H9 (cell line): ENCODE results near the gene NCKAP5. TPM values are rescaled to one million over a fixed set of nuclear protein-coding genes. Genes with fewer than 3 reads are reported as not detected.

Experiments used
- DNase-seq: peaks from one replicate; pipeline ENCODE4 v3.0.0-alpha.2; 2017
- H2AFZ ChIP-seq: one replicate; pipeline ENCODE4 v1.6.1; 2013; ENCODE audit warnings: mild to moderate bottlenecking, low read length, control low read depth, moderate library complexity
- H2AK5ac ChIP-seq: 2 replicates; pipeline ENCODE4 v1.6.1; 2013; ENCODE audit warnings: low read length, control low read depth, mixed read lengths; ENCODE audit not compliant: insufficient read length
- H2BK120ac ChIP-seq: one replicate; pipeline ENCODE4 v1.6.1; 2013; ENCODE audit warnings: low read depth, mild to moderate bottlenecking, low read length, control low read depth, inconsistent platforms; ENCODE audit not compliant: poor library complexity, severe bottlenecking
- H2BK12ac ChIP-seq: 2 replicates; pipeline ENCODE4 v1.6.1; 2013; ENCODE audit warnings: low read length, control low read depth, mixed read lengths, low read depth; ENCODE audit not compliant: insufficient read length
- H2BK15ac ChIP-seq: 2 replicates; pipeline ENCODE4 v1.6.1; 2013; ENCODE audit warnings: low read depth, low read length, control low read depth
- H2BK20ac ChIP-seq: one replicate; pipeline ENCODE4 v1.6.1; 2013; ENCODE audit warnings: low read depth, mild to moderate bottlenecking, low read length, control low read depth, inconsistent platforms; ENCODE audit not compliant: poor library complexity, severe bottlenecking
- H2BK5ac ChIP-seq: 2 replicates; pipeline ENCODE4 v1.6.1; 2013; ENCODE audit warnings: low read length, control low read depth, mixed read lengths; ENCODE audit not compliant: insufficient read length
- H3K14ac ChIP-seq: 2 replicates; pipeline ENCODE4 v1.6.1; 2013; ENCODE audit warnings: low read length, control low read depth; ENCODE audit not compliant: insufficient read depth
- H3K18ac ChIP-seq: 2 replicates; pipeline ENCODE4 v1.6.1; 2013; ENCODE audit warnings: low read depth, mild to moderate bottlenecking, mixed read lengths, low read length, control low read depth; ENCODE audit not compliant: insufficient read length
- H3K23ac ChIP-seq: 2 replicates; pipeline ENCODE4 v1.6.1; 2013; ENCODE audit warnings: low read length, control low read depth, mixed read lengths, low read depth; ENCODE audit not compliant: insufficient read length
- H3K23me2 ChIP-seq: 2 replicates; pipeline ENCODE4 v1.6.1; 2013; ENCODE audit warnings: low read depth, mild to moderate bottlenecking, mixed read lengths, low read length, control low read depth; ENCODE audit not compliant: insufficient read length, poor library complexity, severe bottlenecking
- H3K27ac ChIP-seq: 2 replicates; pipeline ENCODE4 v1.5.1; 2013; ENCODE audit warnings: low read length, control low read depth, mixed read lengths, low read depth; ENCODE audit not compliant: insufficient read length
- H3K27me3 ChIP-seq: 2 replicates; pipeline ENCODE4 v1.6.1; 2013; ENCODE audit warnings: low read length, control low read depth, inconsistent platforms; ENCODE audit not compliant: insufficient read depth
- H3K4ac ChIP-seq: 2 replicates; pipeline ENCODE4 v1.6.1; 2013; ENCODE audit warnings: low read depth, mild to moderate bottlenecking, control low read depth, inconsistent platforms, low read length, moderate library complexity
- H3K4me1 ChIP-seq: 2 replicates; pipeline ENCODE4 v1.6.1; 2013; ENCODE audit warnings: low read length, control low read depth, inconsistent platforms; ENCODE audit not compliant: insufficient read depth
- H3K4me2 ChIP-seq: 2 replicates; pipeline ENCODE4 v1.6.1; 2013; ENCODE audit warnings: low read length, control low read depth, mixed read lengths; ENCODE audit not compliant: insufficient read length, insufficient read depth
- H3K56ac ChIP-seq: 2 replicates; pipeline ENCODE4 v1.6.1; 2013; ENCODE audit warnings: low read depth, mild to moderate bottlenecking, mixed read lengths, low read length, control low read depth; ENCODE audit not compliant: insufficient read length
- H3K79me1 ChIP-seq: 2 replicates; pipeline ENCODE4 v1.6.1; 2013; ENCODE audit warnings: low read depth, mild to moderate bottlenecking, moderate library complexity, low read length, control low read depth, inconsistent platforms; ENCODE audit not compliant: insufficient read depth, poor library complexity, severe bottlenecking
- H3K79me2 ChIP-seq: 2 replicates; pipeline ENCODE4 v1.6.1; 2013; ENCODE audit warnings: low read length, control low read depth, inconsistent platforms; ENCODE audit not compliant: insufficient read depth
- H3K9ac ChIP-seq: 2 replicates; pipeline ENCODE4 v1.6.1; 2013; ENCODE audit warnings: low read length, control low read depth, mixed read lengths; ENCODE audit not compliant: insufficient read length; ENCODE audit errors: extremely low read depth
- H3K9me3 ChIP-seq: one replicate; pipeline ENCODE4 v1.6.1; 2013; ENCODE audit warnings: low read depth, low read length, inconsistent platforms; ENCODE audit not compliant: control insufficient read depth
- H3T11ph ChIP-seq: one replicate; pipeline ENCODE4 v1.6.1; 2013; ENCODE audit warnings: mild to moderate bottlenecking, low read length, control low read depth, inconsistent platforms
- H4K20me1 ChIP-seq: one replicate; pipeline ENCODE4 v1.6.1; 2013; ENCODE audit not compliant: control insufficient read depth, insufficient read length, insufficient read depth
- H4K5ac ChIP-seq: 2 replicates; pipeline ENCODE4 v1.6.1; 2013; ENCODE audit warnings: low read depth, mild to moderate bottlenecking, mixed read lengths, low read length, control low read depth; ENCODE audit not compliant: insufficient read length
- H4K8ac ChIP-seq: replicated peaks from 2 replicates; pipeline ENCODE4 v1.6.1; 2013; ENCODE audit warnings: low read length, control low read depth, mixed read lengths, low read depth; ENCODE audit not compliant: insufficient read length
- H4K91ac ChIP-seq: 2 replicates; pipeline ENCODE4 v1.6.1; 2013; ENCODE audit warnings: low read depth, mild to moderate bottlenecking, moderate library complexity, mixed read lengths, low read length, control low read depth; ENCODE audit not compliant: insufficient read length
- H3K27ac Mint-ChIP-seq, 3 experiments: 2 replicates in 2 of 3; 3 replicates in 1 of 3; pipeline ENCODE4 v1.8.0; 2020 to 2021; ENCODE audit warnings: mixed read lengths in 3 of 3, mild to moderate bottlenecking in 1 of 3, moderate library complexity in 1 of 3
- H3K27me3 Mint-ChIP-seq: 2 replicates; pipeline ENCODE4 v1.8.0; 2021; ENCODE audit warnings: low read depth, mild to moderate bottlenecking, moderate library complexity, mixed read lengths
- H3K36me3 Mint-ChIP-seq, 3 experiments: 2 replicates in 2 of 3; 3 replicates in 1 of 3; pipeline ENCODE4 v1.8.0; 2020 to 2021; ENCODE audit warnings: low read depth in 3 of 3, mixed read lengths in 3 of 3; ENCODE audit not compliant: insufficient read depth in 1 of 3
- H3K4me1 Mint-ChIP-seq, 2 experiments: 2 replicates each; pipeline ENCODE4 v1.8.0; 2020; ENCODE audit warnings: mixed read lengths in 2 of 2
- H3K4me3 Mint-ChIP-seq, 2 experiments: 2 replicates in 1 of 2; 3 replicates in 1 of 2; pipeline ENCODE4 v1.8.0; 2020 to 2021; ENCODE audit warnings: mild to moderate bottlenecking in 2 of 2, mixed read lengths in 2 of 2, moderate library complexity in 1 of 2
- H3K9me3 Mint-ChIP-seq, 2 experiments: 2 replicates in 1 of 2; 3 replicates in 1 of 2; pipeline ENCODE4 v1.8.0; 2020; ENCODE audit warnings: mild to moderate bottlenecking in 2 of 2, mixed read lengths in 2 of 2, moderate library complexity in 1 of 2
- WGBS: extraction: QIAGEN DNeasy Blood & Tissue Kit; methylation state at CpG from one replicate; pipeline ENCODE4 v1.1.7; 2013; ENCODE audit warnings: missing lambda C conversion rate, low lambda C conversion rate, mixed read lengths; ENCODE audit not compliant: insufficient read length; ENCODE audit errors: extremely low coverage; 5-methylcytosine and 5-hydroxymethylcytosine counted together
- total RNA-seq: library from RNA; stranded (reverse); gene quantifications from 2 replicates; pipeline ENCODE4 v1.2.1, GENCODE V29; 2021
- TF ChIP-seq, protein P1 (sequence below): fragments of 200-600 bp; sonication (generic); conservative IDR thresholded peaks from 3 replicates; pipeline ENCODE4 v1.8.0; 2021; ENCODE audit warnings: antibody characterized with exemption, mild to moderate bottlenecking

The NCKAP5 gene
- total RNA-seq, 1 experiment from 2014 or later, result 0.26 TPM

DNA sequence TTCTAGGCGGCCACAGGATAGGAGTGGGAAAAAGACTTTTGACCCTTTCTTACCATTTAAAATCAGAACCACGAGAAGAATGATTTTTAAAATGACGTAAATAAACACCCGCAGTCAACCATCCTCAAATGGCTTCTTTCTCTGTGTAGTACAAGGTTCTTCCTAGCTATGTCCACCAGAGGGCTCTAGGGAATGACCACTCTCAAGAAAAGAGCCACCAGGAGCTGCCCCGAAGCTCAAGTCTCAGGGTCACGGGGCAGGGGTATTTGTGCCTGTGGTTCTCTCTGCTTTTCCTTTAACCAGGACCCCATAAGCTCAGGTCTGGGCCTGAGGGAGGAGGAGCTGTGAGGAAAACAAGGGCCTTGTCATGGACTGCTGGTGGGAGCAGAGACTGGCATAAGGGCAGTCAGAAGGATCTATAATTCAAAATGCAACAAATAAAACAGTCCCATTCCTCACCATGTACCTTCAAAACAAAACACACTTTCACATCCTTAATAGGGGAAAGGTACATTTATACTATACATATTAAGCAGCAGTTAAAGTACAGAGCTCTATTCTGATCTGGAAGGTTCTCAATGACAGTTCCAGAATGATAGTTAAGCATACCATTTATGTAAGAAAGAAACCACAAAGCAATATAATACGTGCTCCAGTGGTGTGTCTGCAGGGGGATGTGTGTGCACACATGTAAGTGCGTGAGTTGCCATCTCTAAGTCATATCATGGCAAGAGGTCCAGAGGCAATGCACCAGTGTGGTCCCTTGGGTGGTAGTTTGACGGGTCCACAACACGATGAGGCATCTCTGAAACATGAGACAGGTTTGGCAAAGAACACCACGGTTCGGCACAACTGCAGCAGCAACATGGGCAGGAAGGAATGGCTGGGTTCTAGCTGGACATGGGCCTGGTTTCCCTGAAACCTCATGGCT, 916.9 kb downstream of the NCKAP5 start:
- H3K23ac ChIP-seq, result no peak overlapping the region
- no peak overlapping the region for H3K27ac ChIP-seq
- no peak overlapping the region for H3T11ph ChIP-seq
- H4K20me1 ChIP-seq, result no peaks in the 10 kb centered on the region
- no peak overlapping the region for H3K4me2 ChIP-seq
- TF ChIP-seq, protein P1, sequence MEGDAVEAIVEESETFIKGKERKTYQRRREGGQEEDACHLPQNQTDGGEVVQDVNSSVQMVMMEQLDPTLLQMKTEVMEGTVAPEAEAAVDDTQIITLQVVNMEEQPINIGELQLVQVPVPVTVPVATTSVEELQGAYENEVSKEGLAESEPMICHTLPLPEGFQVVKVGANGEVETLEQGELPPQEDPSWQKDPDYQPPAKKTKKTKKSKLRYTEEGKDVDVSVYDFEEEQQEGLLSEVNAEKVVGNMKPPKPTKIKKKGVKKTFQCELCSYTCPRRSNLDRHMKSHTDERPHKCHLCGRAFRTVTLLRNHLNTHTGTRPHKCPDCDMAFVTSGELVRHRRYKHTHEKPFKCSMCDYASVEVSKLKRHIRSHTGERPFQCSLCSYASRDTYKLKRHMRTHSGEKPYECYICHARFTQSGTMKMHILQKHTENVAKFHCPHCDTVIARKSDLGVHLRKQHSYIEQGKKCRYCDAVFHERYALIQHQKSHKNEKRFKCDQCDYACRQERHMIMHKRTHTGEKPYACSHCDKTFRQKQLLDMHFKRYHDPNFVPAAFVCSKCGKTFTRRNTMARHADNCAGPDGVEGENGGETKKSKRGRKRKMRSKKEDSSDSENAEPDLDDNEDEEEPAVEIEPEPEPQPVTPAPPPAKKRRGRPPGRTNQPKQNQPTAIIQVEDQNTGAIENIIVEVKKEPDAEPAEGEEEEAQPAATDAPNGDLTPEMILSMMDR, result peak; percentile 79
- peaks cover 23 to 33% of the 10 kb centered on the region in 2 experiments for H3K4me1 Mint-ChIP-seq
- H3K27ac Mint-ChIP-seq, result no peak overlapping the region
- no peak overlapping the region for H3K18ac ChIP-seq
- no peak overlapping the region for H2BK120ac ChIP-seq
- no peak overlapping the region for H3K14ac ChIP-seq
- no peak overlapping the region for H4K5ac ChIP-seq
- H2BK15ac ChIP-seq, result no peak overlapping the region
- H3K4ac ChIP-seq, result no peak overlapping the region
- no peaks in the 10 kb centered on the region for H3K23me2 ChIP-seq
- no peak overlapping the region for H2AK5ac ChIP-seq
- no peaks in the 10 kb centered on the region for H3K27me3 Mint-ChIP-seq
- no peak overlapping the region for H2AFZ ChIP-seq
- no peaks in the 10 kb centered on the region for H3K79me1 ChIP-seq
- no peak overlapping the region for H3K9ac ChIP-seq
- no peaks in the 10 kb centered on the region for H3K36me3 Mint-ChIP-seq
- H3K56ac ChIP-seq, result no peak overlapping the region
- no peak overlapping the region for H2BK5ac ChIP-seq
- H3K9me3 Mint-ChIP-seq, result no peaks in the 10 kb centered on the region
- no peak overlapping the region for H3K4me3 Mint-ChIP-seq
- peak; percentile 59 for DNase-seq
- no peak overlapping the region for H2BK12ac ChIP-seq
- H3K9me3 ChIP-seq, result no peaks in the 10 kb centered on the region
- no peak overlapping the region for H4K91ac ChIP-seq
- H3K79me2 ChIP-seq, result no peaks in the 10 kb centered on the region
- no peak overlapping the region for H2BK20ac ChIP-seq
- WGBS, result no CpG with 5 or more reads among the region's 12 CpGs
- no peaks in the 10 kb centered on the region for H3K27me3 ChIP-seq
- no peaks in the 10 kb centered on the region for H3K4me1 ChIP-seq
- no peak overlapping the region for H4K8ac ChIP-seq
